Measurements from ENCODE around the gene GALNT12. TPM values are rescaled to one million over a fixed set of nuclear protein-coding genes. Genes with fewer than 3 reads are reported as not detected.

GALNT12 gene
- total RNA-seq, 1 experiment from 2014 or later: 3.3 TPM

DNA sequence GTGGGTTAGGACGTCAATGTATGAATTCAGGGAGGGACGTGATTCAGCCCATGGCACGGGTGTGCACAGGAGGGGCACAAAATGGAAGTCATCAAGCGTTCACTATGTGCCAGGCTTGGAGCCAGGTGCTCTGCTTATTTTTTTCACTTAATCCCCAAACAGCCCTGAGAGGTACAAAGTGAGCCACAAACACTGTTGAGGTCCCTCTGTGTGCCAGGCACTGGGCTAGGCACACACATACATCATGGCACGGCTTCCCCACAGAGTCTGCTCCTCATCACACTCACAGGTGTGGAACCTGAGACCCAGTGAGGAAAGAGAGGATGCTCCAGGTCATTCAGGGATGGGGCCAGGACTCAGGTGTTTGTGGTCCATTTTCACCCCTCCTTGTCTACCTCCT is 68.1 kb downstream of the GALNT12 start:
- intact Hi-C loops (cut with micrococcal nuclease; ENCODE audit: unreplicated experiment) (no loop called here), in situ Hi-C loops (cut with HindIII; ENCODE audit: low pct_unique_long_range_greater_than_20kb, low sequenced_read_pairs) (no loop called here)
- Histone ChIP-seq H3K4me3 (ENCODE audit: low read depth in 2 of 2, low read length in 2 of 2) (no peak overlapping the region), H3K27me3 (ENCODE audit: control insufficient read depth, insufficient read depth, low read length) (no peaks in the 10 kb centered on the region), H3K4me1 (ENCODE audit: control insufficient read depth, insufficient read depth, low read length) (no peaks in the 10 kb centered on the region), H3K27ac (ENCODE audit: low read length) (no peak overlapping the region), H3K36me3 (ENCODE audit: control insufficient read depth, insufficient read depth, low read length) (no peaks in the 10 kb centered on the region), H3K9me3 (ENCODE audit: control insufficient read depth, insufficient read depth, low read depth, low read length) (no peaks in the 10 kb centered on the region)
- TF ChIP-seq POLR2AphosphoS5 (IDR thresholded peaks at IDR 0.05; ENCODE audit: low read depth, low read length) (no peak), TCF7L2 (IDR thresholded peaks at IDR 0.05; ENCODE audit: low read depth, low read length) (no peak), SIN3A (IDR thresholded peaks at IDR 0.05; ENCODE audit: borderline replicate concordance, insufficient read depth, low read depth, low read length) (no peak)
- TF ChIP-seq, protein P1, sequence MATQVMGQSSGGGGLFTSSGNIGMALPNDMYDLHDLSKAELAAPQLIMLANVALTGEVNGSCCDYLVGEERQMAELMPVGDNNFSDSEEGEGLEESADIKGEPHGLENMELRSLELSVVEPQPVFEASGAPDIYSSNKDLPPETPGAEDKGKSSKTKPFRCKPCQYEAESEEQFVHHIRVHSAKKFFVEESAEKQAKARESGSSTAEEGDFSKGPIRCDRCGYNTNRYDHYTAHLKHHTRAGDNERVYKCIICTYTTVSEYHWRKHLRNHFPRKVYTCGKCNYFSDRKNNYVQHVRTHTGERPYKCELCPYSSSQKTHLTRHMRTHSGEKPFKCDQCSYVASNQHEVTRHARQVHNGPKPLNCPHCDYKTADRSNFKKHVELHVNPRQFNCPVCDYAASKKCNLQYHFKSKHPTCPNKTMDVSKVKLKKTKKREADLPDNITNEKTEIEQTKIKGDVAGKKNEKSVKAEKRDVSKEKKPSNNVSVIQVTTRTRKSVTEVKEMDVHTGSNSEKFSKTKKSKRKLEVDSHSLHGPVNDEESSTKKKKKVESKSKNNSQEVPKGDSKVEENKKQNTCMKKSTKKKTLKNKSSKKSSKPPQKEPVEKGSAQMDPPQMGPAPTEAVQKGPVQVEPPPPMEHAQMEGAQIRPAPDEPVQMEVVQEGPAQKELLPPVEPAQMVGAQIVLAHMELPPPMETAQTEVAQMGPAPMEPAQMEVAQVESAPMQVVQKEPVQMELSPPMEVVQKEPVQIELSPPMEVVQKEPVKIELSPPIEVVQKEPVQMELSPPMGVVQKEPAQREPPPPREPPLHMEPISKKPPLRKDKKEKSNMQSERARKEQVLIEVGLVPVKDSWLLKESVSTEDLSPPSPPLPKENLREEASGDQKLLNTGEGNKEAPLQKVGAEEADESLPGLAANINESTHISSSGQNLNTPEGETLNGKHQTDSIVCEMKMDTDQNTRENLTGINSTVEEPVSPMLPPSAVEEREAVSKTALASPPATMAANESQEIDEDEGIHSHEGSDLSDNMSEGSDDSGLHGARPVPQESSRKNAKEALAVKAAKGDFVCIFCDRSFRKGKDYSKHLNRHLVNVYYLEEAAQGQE (IDR thresholded peaks at IDR 0.05; ENCODE audit: insufficient read depth in 1 of 2, low read depth in 2 of 2, low read length in 1 of 2): no peak
- TF ChIP-seq, protein P2, sequence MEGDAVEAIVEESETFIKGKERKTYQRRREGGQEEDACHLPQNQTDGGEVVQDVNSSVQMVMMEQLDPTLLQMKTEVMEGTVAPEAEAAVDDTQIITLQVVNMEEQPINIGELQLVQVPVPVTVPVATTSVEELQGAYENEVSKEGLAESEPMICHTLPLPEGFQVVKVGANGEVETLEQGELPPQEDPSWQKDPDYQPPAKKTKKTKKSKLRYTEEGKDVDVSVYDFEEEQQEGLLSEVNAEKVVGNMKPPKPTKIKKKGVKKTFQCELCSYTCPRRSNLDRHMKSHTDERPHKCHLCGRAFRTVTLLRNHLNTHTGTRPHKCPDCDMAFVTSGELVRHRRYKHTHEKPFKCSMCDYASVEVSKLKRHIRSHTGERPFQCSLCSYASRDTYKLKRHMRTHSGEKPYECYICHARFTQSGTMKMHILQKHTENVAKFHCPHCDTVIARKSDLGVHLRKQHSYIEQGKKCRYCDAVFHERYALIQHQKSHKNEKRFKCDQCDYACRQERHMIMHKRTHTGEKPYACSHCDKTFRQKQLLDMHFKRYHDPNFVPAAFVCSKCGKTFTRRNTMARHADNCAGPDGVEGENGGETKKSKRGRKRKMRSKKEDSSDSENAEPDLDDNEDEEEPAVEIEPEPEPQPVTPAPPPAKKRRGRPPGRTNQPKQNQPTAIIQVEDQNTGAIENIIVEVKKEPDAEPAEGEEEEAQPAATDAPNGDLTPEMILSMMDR (IDR thresholded peaks at IDR 0.05): no peak
- no TSS peak for BruUV-seq (replicated peaks)
- POLR2A ChIA-PET: no interaction called here
- DNase-seq (ENCODE audit: low read depth, low spot score) (no peak), ATAC-seq (no peak)
- CTCF ChIA-PET: no interaction called here

DNA sequence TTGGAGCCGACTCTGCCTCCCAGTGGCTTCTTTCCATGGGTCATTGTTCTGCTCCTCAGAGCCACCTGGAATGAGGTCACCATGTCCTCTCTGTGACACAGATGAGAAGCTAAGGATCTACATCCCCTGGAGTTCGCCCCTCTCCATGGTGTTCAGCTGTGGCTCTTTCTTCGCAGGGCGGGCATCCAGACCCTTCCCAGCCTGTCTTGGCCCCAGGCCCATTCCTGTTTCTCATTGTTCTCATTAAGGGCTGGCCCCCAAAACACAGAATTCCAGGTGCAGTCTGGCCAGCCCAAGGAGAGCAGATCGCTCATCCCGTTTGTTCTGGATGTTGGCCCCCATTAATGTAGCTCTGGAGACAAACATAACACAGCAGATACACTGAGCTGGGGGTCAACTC is 69.8 kb downstream of the GALNT12 start:
- in situ Hi-C loops (cut with HindIII; ENCODE audit: low pct_unique_long_range_greater_than_20kb, low sequenced_read_pairs): no loop called here

More for the DNA sequence above, 69.8 kb downstream of the GALNT12 start:
- intact Hi-C loops (cut with micrococcal nuclease; ENCODE audit: unreplicated experiment): no loop called here
- H3K4me1 ChIP-seq (ENCODE audit: control insufficient read depth, insufficient read depth, low read length): no peaks in the 10 kb centered on the region
- ATAC-seq (no peak), DNase-seq (ENCODE audit: low read depth, low spot score) (no peak)
- no TSS peak for BruUV-seq (replicated peaks)
- ChIA-PET POLR2A (no interaction called here), CTCF (no interaction called here)
- H3K4me3 ChIP-seq (ENCODE audit: low read depth in 2 of 2, low read length in 2 of 2): no peak overlapping the region
- TF ChIP-seq, protein P2 (IDR thresholded peaks at IDR 0.05): no peak
- TF ChIP-seq SIN3A (IDR thresholded peaks at IDR 0.05; ENCODE audit: borderline replicate concordance, insufficient read depth, low read depth, low read length): no peak
- H3K36me3 ChIP-seq (ENCODE audit: control insufficient read depth, insufficient read depth, low read length): no peaks in the 10 kb centered on the region
- no peaks in the 10 kb centered on the region for H3K9me3 ChIP-seq (ENCODE audit: control insufficient read depth, insufficient read depth, low read depth, low read length)
- no peak overlapping the region for H3K27ac ChIP-seq (ENCODE audit: low read length)
- no peaks in the 10 kb centered on the region for H3K27me3 ChIP-seq (ENCODE audit: control insufficient read depth, insufficient read depth, low read length)
